Measurements from ENCODE around the gene RAB27B.

DNA sequence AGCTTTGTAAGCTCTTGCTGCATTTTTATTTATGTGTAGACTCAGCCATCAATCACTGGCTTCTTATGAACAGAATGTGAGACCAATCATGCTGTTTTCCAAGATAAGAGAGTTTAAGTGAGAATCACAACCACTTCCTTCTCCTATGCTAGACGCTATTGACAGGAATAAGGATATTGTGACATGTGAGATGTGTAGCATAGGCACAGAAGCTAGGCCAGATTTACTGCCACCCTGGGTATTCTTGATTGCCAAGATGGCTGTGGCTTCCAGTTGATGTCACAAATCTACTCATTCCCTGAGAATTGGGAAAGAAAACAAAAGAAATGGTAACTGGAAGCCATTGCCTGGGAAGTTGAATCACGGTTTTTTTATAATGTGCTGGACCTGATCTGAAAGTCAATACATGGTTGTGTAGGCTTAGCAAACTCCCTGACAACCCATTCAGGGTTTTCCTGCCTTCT lies 49.9 kb downstream of the RAB27B start:
- TF ChIP-seq POLR2AphosphoS5 (IDR thresholded peaks at IDR 0.05) (no peak), CTCF (IDR thresholded peaks at IDR 0.05) (no peak)
